Measurements from ENCODE around the gene ANKS1B.
"Not testable (repeated sequence)": the region's sequence is repeated elsewhere in the genome, so short reads cannot be mapped to it uniquely, and the experiment has no call there.

The ANKS1B gene

GRCh38 chr12:99386907-99387306 is 597.8 kb downstream of the ANKS1B start:
- no peak for DNase-seq (ENCODE audit: low read depth in 1 of 2, low spot score in 1 of 2)

GRCh38 chr12:99383258-99383657 is 601.5 kb downstream of the ANKS1B start:
- DNase-seq (ENCODE audit: low read depth in 1 of 2, low spot score in 1 of 2), result no peak

GRCh38 chr12:99381992-99382391 is 602.7 kb downstream of the ANKS1B start:
- no peak for DNase-seq (ENCODE audit: low read depth in 1 of 2, low spot score in 1 of 2)

DNA sequence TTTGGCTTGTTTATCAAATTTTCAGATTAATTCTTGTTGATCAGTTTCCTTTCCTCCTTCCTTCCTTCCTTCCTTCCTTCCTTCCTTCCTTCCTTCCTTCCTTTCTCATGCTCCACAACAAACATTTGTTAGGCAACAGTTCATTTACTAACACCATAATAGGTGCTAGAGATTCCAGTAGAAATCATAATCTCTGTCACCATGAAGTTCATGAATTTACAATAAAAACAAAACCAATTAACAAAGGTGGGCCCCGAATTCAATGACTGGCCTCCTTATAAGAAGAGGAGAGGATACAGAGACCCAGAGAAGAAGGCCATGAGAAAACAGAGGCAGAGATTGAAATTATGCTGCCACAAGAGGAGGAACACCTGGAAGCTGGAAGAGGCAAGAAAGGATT is 604.0 kb downstream of the ANKS1B start:
- no peak for DNase-seq (ENCODE audit: low read depth in 1 of 2, low spot score in 1 of 2)

DNA sequence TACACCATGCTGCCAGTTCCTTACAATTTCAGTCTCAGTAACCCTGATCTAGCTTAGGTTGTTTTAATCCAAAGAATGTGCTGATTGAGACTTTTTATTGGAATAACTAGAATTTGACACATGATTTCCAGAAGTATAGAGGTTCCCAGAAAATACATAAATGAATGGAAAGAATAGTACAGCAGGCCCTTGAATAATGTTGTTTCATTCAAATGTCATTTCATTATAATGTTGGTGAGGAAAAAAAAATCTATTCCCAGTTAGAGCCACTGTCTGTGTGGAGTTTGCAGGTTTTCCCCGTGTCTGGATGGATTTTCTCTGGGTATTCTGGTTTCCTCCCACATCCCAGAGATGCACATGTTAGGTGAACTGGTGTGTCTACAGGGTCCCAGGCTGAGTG is 610.7 kb downstream of the ANKS1B start:
- no peak for DNase-seq (ENCODE audit: low read depth in 1 of 2, low spot score in 1 of 2)

DNA sequence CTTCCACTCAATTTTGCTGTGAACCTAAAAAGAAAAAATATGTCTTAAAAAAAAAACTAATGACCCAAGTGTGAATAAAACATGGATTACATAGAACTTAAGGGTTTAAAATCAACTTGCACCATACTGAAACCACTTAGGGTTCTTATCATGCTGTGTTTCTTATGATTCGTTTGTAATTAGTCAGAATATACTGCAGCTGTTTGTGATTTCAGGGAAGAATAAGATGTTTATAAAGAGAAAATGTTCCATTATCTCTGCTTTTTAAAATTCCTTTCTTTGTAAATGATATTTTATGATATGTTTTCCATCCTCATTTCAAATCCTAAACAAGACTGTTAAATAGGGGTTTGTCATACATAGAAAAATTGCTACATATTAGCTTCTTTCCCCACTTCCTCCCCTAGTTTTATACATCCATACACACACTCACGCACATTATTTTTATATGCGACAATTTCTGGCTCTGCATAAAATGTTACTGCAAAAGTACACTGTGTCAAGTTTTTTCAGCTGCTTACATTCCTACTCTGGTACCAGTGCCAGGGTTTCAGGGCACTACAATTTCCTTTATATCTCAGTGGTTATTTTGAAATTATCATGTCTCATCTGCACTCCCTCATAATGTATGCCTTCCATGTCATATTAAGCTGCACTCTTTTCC is 612.3 kb downstream of the ANKS1B start:
- no peak for DNase-seq (ENCODE audit: low read depth in 1 of 2, low spot score in 1 of 2)

GRCh38 chr12:99370421-99371138 is 614.2 kb downstream of the ANKS1B start:
- DNase-seq (ENCODE audit: low read depth in 1 of 2, low spot score in 1 of 2), result no peak

GRCh38 chr12:99367181-99367580 is 617.6 kb downstream of the ANKS1B start:
- DNase-seq (ENCODE audit: low read depth in 1 of 2, low spot score in 1 of 2), result no peak

DNA sequence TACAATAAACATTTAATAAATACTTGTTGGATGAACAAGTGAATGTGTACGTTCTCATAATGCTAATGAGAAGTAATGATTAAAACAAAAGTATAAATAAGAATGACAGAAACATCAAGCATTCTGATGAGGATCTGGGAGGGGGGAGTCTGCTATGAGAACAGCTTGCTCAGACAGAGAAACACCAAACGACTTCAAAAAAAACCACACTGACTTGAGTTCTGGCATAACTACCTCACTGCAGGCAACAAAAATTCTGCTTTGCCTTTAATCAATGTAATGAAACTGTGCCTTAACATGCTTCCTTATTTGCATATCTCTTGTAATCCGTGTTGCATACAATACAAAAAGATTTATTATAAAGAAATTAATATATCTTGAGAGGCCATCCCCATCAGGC is 632.5 kb downstream of the ANKS1B start:
- DNase-seq (ENCODE audit: low read depth in 1 of 2, low spot score in 1 of 2), result no peak

- DNase-seq (ENCODE audit: low read depth in 1 of 2, low spot score in 1 of 2), result no peak
Observed at GRCh38 chr12:99343960-99344359, 640.8 kb downstream of the ANKS1B start.

- DNase-seq (ENCODE audit: low read depth in 1 of 2, low spot score in 1 of 2), result no peak
Observed at GRCh38 chr12:99339663-99340062, 645.1 kb downstream of the ANKS1B start.

DNA sequence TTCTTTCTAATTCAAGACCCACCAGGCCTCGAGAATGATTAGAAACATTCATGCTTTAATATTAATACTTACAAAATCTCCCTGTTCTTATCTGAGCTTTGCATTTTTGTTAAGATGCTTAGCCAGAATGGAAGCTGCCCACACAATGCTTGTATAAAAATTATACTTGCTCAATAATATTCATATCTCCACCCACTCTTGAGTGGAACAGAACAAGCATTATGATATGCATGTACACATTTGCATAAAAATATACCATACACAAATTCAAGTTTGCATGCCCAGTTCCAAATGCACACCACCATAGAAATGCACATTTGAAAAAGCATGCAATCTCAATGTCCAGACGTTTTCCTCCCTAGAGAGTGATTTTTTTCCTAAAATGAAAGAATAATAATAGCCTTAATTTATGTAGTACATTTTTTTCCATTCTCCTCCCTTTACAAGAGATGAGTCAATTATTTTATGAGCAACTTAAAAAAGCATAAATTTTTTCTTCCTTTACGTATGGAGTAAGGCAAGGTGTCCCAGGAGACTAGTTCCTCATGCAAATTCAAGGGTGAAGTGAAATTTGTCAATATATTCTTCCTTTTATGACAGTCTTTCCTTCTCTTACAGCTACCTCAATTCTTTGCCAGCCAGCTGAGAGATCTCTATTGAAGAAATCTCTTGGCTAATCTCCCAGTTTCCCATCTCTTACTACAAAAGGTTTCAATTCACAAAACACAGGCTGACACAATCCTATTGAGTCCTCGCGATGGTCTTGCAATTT is 650.3 kb downstream of the ANKS1B start:
- no peak for DNase-seq (ENCODE audit: low read depth in 1 of 2, low spot score in 1 of 2)

DNA sequence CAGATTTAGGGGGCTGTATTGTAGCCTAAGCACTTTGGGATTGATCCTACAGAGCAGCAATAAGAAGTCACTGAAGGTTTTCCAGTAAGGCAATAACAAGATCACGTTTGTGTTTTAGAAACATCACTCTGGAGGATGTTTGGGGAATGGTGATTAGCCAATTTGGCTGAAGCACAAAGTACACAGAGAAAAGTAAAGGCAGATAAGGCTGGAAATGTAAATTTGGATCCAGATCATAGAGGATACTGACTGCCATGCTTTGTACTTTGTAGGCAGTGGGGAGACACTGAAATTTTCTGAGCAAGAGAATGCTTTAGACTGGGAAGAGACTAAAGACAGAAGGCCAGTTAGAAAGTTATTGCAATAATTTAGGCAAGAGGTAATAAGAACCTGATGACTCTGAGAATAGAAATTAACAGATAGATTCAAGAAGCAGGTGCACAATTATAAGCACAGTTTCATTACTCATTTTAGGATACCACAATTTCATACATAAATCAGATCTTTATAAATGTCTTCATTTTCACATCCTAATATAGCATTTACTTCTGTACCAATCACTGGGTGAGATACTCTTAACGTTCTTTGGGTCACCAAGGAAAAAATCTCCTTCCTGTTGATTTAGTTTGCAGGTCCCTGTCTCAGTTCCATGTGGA is 651.7 kb downstream of the ANKS1B start:
- no peak for DNase-seq (ENCODE audit: low read depth in 1 of 2, low spot score in 1 of 2)

GRCh38 chr12:99330216-99330615 is 654.5 kb downstream of the ANKS1B start:
- no peak for DNase-seq (ENCODE audit: low read depth in 1 of 2, low spot score in 1 of 2)

GRCh38 chr12:99321210-99321609 is 663.5 kb downstream of the ANKS1B start:
- not testable (repeated sequence) for DNase-seq (ENCODE audit: low read depth in 1 of 2, low spot score in 1 of 2)

GRCh38 chr12:99311373-99311772 is 673.4 kb downstream of the ANKS1B start:
- no peak for DNase-seq (ENCODE audit: low read depth in 1 of 2, low spot score in 1 of 2)

- no peak for DNase-seq (ENCODE audit: low read depth in 1 of 2, low spot score in 1 of 2)
Observed at GRCh38 chr12:99309812-99310211, 674.9 kb downstream of the ANKS1B start.

DNA sequence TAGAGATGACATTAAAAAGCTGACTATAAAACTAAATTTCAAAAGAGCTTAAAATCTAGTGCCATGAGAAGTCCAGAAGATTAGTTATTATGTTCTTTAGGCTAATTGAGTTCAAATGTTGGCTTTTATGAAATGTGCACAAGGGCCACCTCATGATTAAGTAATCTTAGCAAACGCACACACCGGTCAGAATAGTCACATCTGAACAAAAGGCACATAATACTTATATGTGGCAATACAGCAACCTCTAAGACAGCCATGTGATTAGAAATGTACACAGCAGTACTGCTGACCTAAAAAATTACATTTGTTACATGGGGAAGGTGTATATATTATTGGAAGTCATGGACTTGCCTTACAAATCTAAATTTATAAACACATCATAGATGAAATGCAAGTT is 681.9 kb downstream of the ANKS1B start:
- no peak for DNase-seq (ENCODE audit: low read depth in 1 of 2, low spot score in 1 of 2)

GRCh38 chr12:99287136-99287535 is 697.6 kb downstream of the ANKS1B start:
- no peak for DNase-seq (ENCODE audit: low read depth in 1 of 2, low spot score in 1 of 2)

GRCh38 chr12:99284161-99284560 is 700.6 kb downstream of the ANKS1B start:
- DNase-seq (ENCODE audit: low read depth in 1 of 2, low spot score in 1 of 2), result no peak

- DNase-seq (ENCODE audit: low read depth in 1 of 2, low spot score in 1 of 2), result no peak
Observed at GRCh38 chr12:99282624-99283023, 702.1 kb downstream of the ANKS1B start.

- DNase-seq (ENCODE audit: low read depth in 1 of 2, low spot score in 1 of 2), result no peak
Observed at GRCh38 chr12:99282086-99282485, 702.6 kb downstream of the ANKS1B start.
